Cerebellar cortex (tissue), 1 donor: ENCODE results near the gene ATP8B3.
A peak's percentile ranks its signal among the peaks of the same experiment; 100 is the strongest.

Experiments
- DNase-seq: peaks from one replicate; pipeline ENCODE4 v3.0.0-alpha.2; 2015; ENCODE audit warnings: low spot score

Gene ATP8B3

DNA sequence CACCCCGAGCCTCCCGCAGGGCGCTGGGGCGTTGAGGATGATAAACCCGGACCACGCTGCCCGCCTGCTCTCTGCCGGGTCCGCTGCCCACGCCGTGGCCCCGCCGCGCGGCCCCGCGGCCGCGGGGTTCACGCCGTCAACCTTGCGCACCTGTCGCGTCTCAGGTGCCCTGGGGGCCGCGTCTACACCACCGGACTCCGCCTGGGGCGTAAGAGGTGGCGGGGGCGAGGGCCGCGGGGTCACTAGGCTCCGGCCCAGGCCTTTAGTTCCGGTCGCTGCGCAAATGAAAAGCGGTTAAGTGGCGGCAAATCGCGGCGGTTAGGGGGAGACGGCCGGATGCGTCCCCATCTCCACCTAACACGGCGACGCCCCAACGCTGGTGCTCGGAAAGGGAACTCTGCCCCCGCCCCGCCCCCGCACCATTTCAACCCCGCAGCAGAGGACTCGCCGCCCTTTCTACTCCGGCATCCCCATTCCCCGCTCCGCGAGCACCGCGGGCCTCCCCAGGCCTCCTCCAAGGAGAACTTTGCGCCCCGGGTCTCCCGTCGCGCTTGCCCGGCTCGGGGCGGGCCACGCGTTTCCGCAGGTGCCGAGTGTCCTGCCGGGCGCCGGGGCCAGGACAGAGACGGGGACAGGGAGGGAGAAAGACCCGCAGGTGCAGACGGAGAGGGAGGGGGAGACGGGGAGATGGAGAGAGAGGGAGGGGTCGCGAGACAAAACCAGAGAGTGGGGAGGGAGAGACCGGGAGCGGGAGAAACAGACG, 54.4 kb downstream of the ATP8B3 start:
- no peak for DNase-seq

DNA sequence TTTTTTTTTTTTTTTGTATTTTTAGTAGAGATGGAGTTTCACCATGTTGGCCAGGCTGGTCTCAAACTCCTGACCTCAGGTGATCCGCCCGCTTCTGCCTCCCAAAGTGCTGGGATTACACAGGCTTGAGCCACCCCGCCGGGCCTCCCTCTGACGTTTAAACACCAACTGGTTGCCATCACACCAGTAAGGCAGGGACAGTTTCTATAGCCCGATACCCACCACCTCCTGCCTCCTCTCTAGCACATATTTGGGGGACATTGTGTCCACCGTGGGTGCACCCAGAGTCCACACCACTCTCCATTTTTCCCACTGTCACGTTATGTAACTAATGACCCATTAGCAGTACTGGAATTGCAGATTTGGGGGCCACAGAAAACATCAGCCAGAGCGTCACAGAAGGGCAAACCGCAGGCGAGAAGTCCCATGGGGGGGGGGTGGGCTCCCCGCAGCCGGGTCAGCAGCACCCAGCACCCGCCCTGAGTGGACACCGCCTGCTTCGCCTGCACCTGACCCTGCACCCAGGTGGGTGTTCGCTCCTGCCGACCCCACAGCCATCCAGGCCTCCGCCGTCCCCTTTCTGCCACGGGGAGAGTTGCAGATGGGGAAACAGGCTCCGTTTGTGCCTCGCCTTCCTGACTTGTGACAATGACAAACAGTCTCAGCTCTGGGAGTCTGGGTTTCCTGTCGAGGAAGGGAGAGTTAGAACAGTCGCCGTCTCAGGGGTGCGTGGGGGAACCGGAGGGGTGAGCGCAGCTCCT, 55.2 kb downstream of the ATP8B3 start:
- no peak for DNase-seq

DNA sequence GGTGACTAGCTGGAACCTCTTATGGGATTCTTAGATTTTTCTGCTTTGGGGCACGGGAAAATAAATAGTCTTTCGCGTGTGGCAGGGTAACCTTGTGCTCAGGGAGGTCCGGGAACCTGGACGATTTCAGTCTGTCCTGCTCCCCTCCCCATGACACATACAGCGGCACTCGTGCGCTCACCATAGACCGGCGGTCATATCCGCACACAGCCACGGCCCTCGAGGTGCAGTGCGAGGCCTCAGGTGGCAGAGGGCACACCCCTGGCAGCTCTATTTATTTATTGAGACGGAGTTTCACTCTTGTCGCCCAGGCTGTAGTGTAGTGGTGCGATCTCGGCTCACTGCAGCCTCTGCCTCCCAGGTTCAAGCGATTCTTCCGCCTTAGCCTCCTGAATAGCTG, 55.8 kb downstream of the ATP8B3 start:
- no peak for DNase-seq

DNA sequence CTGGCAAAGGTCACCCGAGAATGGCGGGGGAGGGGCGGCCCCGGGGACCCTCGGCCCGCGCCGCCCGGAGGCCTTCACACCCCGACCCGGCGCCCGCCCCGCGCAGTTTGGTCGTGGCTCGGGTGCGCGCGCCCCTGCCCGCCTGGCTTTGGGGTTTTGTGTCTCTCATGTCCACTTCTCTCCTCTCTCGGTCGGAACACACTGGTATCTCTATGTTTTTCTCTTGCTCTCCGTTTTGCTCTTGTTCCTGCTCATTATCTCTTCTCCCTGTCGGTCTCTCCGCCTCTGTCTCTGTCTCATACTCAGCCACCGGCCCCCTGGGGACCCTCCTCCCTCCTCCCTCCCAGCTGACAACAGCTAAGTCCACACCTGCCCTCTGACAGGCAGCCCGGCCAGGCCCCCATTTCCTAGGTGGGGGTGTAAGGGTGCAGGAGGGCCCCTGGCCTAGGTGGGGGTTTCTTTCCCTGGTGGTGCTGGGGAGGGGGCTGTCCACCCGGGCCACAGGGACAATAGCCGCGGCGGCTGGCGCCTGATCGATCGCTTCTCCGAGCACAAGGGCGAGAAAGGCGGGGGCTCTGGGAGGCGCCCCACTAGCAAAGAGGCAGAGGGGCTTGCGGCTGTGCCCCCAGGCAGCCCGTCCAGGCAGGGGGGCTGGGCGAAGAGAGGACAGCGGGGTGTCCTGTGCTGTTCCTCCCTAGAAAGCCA, 56.5 kb downstream of the ATP8B3 start:
- no peak for DNase-seq

DNA sequence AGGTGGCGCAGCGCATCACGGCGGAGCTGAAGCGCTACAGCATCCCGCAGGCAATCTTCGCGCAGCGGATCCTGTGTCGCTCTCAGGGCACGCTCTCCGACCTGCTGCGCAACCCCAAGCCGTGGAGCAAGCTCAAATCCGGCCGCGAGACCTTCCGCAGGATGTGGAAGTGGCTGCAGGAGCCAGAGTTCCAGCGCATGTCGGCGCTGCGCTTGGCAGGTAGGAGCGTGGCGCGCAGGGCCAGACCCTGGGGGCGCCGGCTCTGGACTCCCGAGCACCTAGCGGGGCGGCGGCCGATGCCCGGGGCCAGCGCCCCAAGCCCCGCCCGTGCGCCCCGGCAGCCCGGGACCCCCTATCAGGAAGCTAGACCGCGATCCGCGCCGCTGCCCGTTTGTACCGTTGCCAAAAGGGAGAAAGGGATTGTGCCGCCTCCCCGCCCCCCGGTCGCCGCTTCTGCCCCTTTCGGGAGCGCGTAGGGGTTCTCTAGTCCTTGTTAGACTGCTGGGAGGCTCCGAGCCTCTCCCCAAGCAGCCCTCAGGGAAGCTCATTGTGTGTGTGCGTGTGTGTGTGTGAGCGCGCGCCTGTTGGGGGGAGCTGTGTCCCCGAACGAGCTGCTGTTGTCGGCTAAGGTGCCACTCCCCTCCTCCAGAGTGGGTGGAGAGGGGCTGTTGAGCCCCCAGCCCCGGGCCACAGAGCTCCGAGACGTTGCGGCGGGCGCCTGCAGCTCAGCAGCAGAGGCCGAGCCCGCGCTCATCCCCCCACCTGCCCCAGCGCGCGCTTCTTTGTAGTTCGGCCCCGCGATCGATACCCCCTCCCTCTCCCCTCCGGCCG, 57.2 kb downstream of the ATP8B3 start:
- DNase-seq, result no peak

GRCh38 chr19:1754018-1754635, 57.9 kb downstream of the ATP8B3 start:
- no peak for DNase-seq

- no peak for DNase-seq
Measured at GRCh38 chr19:1752757-1753728, 59.0 kb downstream of the ATP8B3 start, which contains the start of gene ONECUT3. TSS of gene ONECUT3 (plus strand) at chr19:1753506. CDS start at chr19:1753663, 157 bp downstream.

GRCh38 chr19:1752009-1752756, 59.9 kb downstream of the ATP8B3 start:
- DNase-seq, result no peak

DNA sequence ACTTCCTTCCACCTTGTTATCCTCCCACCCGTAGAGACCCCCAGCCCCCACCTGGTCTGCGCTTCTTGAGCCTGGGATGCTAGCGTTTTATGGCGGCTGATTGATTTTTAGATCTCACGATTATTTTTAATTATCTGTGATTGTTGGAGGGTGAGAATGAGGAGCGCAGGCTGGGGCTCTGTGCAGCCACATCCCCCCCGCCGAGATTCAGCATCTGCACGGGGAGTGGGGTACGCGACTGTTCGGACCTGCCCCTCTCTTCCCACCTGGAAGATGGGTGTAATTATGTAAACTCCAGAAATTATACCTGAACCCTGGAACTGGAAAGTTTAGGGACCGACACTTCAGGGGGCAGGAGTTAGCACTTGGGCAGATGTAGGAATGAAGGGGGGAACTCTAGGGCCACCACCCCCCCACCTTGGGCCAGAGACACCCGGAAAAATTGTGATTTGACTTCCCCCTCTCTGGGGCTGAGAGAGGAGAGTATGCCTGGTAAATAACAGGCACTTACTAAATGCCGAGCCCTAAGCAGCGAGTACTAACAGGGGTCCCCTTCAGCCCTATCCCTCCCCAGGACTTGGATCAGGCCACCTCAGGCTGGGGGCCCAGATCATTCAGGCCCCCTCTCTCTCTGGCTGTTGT, 60.6 kb downstream of the ATP8B3 start:
- DNase-seq, result no peak

DNA sequence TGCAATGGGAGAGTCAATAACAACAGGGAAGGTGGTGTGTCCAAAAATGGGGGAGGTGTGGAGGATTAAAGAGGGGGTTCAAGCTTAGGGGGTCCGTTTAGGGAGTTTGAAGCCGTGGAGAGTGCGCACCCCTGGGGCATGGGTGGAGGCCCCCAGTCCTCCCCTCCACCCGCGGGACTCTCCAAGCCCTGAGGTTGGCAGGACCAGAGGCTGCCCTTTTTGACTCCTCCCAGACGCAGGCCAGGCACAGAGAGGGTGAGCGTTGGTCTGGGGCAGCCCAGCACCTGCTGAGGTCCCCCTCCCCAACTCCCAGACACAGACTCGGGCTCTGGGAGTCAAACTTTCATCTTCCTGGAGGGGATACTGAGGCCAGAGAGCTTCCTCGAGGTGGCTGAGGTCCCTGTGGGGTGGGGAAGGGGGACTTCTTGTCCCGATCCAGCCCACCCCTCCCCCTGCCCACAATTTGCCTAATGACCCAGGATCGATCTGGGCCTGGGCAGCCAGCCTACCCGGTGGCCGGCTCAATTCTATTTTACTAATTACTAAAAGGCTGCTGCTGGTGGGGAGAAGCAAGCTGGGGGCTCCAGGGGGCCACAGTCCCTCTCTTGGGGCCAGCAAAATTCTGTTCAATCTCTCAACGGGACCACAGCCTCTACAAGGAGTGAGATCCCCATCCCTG, 61.6 kb downstream of the ATP8B3 start:
- DNase-seq, result no peak

GRCh38 chr19:1749373-1750342, 62.4 kb downstream of the ATP8B3 start:
- DNase-seq, result no peak

DNA sequence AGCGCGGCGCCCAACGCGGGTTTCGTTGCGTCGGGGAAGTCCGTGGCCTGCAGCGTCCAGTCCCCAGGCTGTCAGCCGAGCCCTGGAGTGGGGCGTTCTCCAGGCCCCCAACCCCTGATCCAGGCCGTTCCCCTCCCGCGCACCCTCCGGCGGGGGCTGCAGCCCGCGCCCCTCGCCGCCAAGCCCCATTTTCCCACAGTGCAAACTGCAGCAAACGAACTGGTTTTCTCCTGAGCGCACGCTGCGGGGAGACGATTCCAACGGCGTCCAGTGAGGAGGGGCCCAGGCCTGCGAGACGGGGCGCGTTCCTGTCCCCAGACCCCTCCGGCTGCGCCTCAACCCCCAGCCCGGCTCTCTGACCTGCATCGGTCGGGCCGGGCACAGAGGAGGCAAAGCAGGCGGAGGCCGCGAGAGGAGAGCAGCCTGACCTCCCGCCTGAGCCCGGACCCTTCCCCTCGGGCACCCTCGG, 63.2 kb downstream of the ATP8B3 start:
- no peak for DNase-seq

GRCh38 chr19:1748115-1748872, 63.8 kb downstream of the ATP8B3 start:
- no peak for DNase-seq

DNA sequence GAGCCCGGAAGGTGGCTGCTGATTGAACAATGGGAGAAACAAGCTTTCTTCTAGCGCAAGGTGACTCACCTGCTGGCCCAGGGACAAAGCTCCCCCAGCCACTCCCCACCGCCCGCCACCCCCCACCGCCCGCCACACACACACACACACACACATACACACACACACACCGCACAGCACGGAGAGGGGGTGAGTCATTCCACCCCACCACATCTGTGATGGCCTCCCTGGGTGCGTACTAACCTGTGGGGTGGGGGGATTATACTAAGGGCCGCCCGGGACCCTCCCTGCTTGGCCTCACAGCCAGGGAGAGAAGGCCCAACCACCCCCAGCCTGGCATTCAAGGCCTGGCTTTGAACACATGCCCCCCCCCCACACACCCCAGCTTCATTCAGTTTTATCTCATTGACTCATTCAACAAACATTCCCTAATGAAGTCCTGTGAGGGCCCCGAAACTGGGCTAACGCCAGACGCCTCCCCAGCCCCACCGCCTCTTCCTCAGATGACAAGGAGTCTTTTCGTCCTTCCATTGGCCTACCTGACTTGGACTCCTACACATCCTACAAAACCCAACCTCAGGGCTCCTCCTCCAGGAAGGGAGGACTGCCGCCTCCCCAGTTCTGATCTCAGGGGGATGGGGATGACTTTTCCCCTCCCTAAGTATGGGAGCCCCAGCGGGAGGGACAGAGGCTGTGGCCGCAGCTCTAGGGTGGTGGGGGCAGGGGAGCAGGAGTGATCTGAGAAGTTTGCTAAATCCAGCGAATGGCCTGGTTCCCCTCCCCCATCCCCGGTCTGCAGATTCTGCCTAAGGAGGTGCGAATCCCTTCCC, 64.6 kb downstream of the ATP8B3 start:
- peak; percentile 29 for DNase-seq
